Mesenchymal stem cell (in vitro differentiated cells and primary cell): Measurements from ENCODE around the gene PRC1.
A peak's percentile ranks its signal among the peaks of the same experiment; 100 is the strongest.

Experiments used
- DNase-seq: peaks from one replicate; pipeline ENCODE4 v3.0.0-alpha.2; 2013
- H2AFZ ChIP-seq: one replicate; pipeline ENCODE4 v1.6.1; 2013; ENCODE audit warnings: low read depth, mild to moderate bottlenecking, control low read depth, inconsistent platforms, low read length, moderate library complexity
- H2AK5ac ChIP-seq: 2 replicates; pipeline ENCODE4 v1.6.1; 2013; ENCODE audit warnings: low read length, moderate library complexity, mild to moderate bottlenecking, inconsistent platforms; ENCODE audit not compliant: severe bottlenecking
- H2BK120ac ChIP-seq: one replicate; pipeline ENCODE4 v1.6.1; 2013; ENCODE audit warnings: low read depth, mild to moderate bottlenecking, inconsistent platforms, low read length, moderate library complexity
- H2BK12ac ChIP-seq, 2 experiments: one replicate each; pipeline ENCODE4 v1.6.1; 2013; ENCODE audit warnings: inconsistent platforms in 2 of 2, low read length in 2 of 2, mild to moderate bottlenecking in 2 of 2, moderate library complexity in 2 of 2, control low read depth in 1 of 2
- H2BK15ac ChIP-seq: one replicate; pipeline ENCODE4 v1.6.1; 2013; ENCODE audit warnings: mild to moderate bottlenecking, low read depth, inconsistent platforms; ENCODE audit not compliant: poor library complexity, severe bottlenecking
- H2BK5ac ChIP-seq: 2 replicates; pipeline ENCODE4 v1.6.1; 2013; ENCODE audit warnings: low read depth, mild to moderate bottlenecking, low read length, control low read depth, inconsistent platforms; ENCODE audit not compliant: poor library complexity, severe bottlenecking
- H3K14ac ChIP-seq, 2 experiments: one replicate each; pipeline ENCODE4 v1.6.1; 2013; ENCODE audit warnings: inconsistent platforms in 2 of 2, low read length in 2 of 2, control low read depth in 1 of 2, mild to moderate bottlenecking in 1 of 2, moderate library complexity in 1 of 2
- H3K18ac ChIP-seq, 2 experiments: one replicate each; pipeline ENCODE4 v1.6.1; 2013; ENCODE audit warnings: inconsistent platforms in 2 of 2, low read length in 2 of 2, control low read depth in 1 of 2, low read depth in 1 of 2, mild to moderate bottlenecking in 1 of 2
- H3K23ac ChIP-seq, 2 experiments: one replicate each; pipeline ENCODE4 v1.6.1; 2013; ENCODE audit warnings: inconsistent platforms in 2 of 2, low read length in 2 of 2, mild to moderate bottlenecking in 2 of 2, moderate library complexity in 2 of 2, control low read depth in 1 of 2
- H3K27ac ChIP-seq: 2 replicates; pipeline ENCODE4 v1.5.1; 2013; ENCODE audit warnings: mild to moderate bottlenecking, moderate library complexity, low read length, control low read depth, inconsistent platforms; ENCODE audit not compliant: poor library complexity, severe bottlenecking
- H3K27me3 ChIP-seq, 2 experiments: 2 replicates each; pipeline versions ENCODE4 v1.6.1 to v1.7.0; 2013; ENCODE audit warnings: low read length in 2 of 2, mild to moderate bottlenecking in 2 of 2, moderate library complexity in 2 of 2, control low read depth in 1 of 2, inconsistent platforms in 1 of 2; ENCODE audit not compliant: control insufficient read depth in 1 of 2, insufficient read depth in 1 of 2
- H3K36me3 ChIP-seq, 2 experiments: 2 replicates each; pipeline versions ENCODE4 v1.6.1 to v1.7.0; 2013; ENCODE audit warnings: low read length in 2 of 2, control low read depth in 1 of 2, inconsistent platforms in 1 of 2, low read depth in 1 of 2, mild to moderate bottlenecking in 1 of 2; ENCODE audit not compliant: insufficient read depth in 2 of 2, control insufficient read depth in 1 of 2
- H3K4ac ChIP-seq, 2 experiments: one replicate each; pipeline ENCODE4 v1.6.1; 2013; ENCODE audit warnings: inconsistent platforms in 2 of 2, low read length in 2 of 2, mild to moderate bottlenecking in 2 of 2, moderate library complexity in 2 of 2, control low read depth in 1 of 2, low read depth in 1 of 2
- H3K4me1 ChIP-seq: 2 replicates; pipeline ENCODE4 v1.6.1; 2013; ENCODE audit warnings: low read depth, low read length, control low read depth; ENCODE audit not compliant: control insufficient read depth, insufficient read depth
- H3K4me2 ChIP-seq: 2 replicates; pipeline ENCODE4 v1.6.1; 2013; ENCODE audit warnings: low read length, mild to moderate bottlenecking, inconsistent platforms; ENCODE audit not compliant: poor library complexity, severe bottlenecking
- H3K4me3 ChIP-seq, 2 experiments: 2 replicates each; pipeline versions ENCODE4 v1.5.1 to v1.7.0; 2013; ENCODE audit warnings: low read length in 2 of 2, mild to moderate bottlenecking in 2 of 2, control low read depth in 1 of 2, low read depth in 1 of 2; ENCODE audit not compliant: insufficient read depth in 1 of 2
- H3K79me1 ChIP-seq: replicated peaks from 2 replicates; pipeline ENCODE4 v1.6.1; 2013; ENCODE audit warnings: mild to moderate bottlenecking, control low read depth, low read length, inconsistent platforms; ENCODE audit not compliant: poor library complexity, severe bottlenecking
- H3K9ac ChIP-seq: 2 replicates; pipeline ENCODE4 v1.7.0; 2013; ENCODE audit warnings: mild to moderate bottlenecking, low read length, moderate library complexity
- H3K9me3 ChIP-seq: 2 replicates; pipeline ENCODE4 v1.7.0; 2013; ENCODE audit warnings: mild to moderate bottlenecking, low read length; ENCODE audit not compliant: control insufficient read depth
- H4K8ac ChIP-seq: one replicate; pipeline ENCODE4 v1.6.1; 2013; ENCODE audit warnings: inconsistent platforms, mild to moderate bottlenecking, low read length, moderate library complexity
- H4K91ac ChIP-seq: one replicate; pipeline ENCODE4 v1.6.1; 2013; ENCODE audit warnings: mild to moderate bottlenecking, low read length, inconsistent platforms
- WGBS: methylation state at CpG from one replicate; pipeline ENCODE4 v1.1.7; 2013; ENCODE audit warnings: mixed read lengths; 5-methylcytosine and 5-hydroxymethylcytosine counted together

PRC1 gene

GRCh38 chr15:90959028-90959595 lies 35.2 kb downstream of the PRC1 start:
- 95% methylated on average over 8 of the region's 8 CpGs for WGBS
- Histone ChIP-seq H2BK120ac (no peak overlapping the region), H3K4ac (no peak overlapping the region), H3K4me3 (no peak overlapping the region), H2BK15ac (no peak overlapping the region), H4K8ac (no peak overlapping the region), H3K14ac (no peak overlapping the region), H3K4me2 (no peak overlapping the region), H3K4me1 (peaks cover 18% of the 10 kb centered on the region), H2AK5ac (no peak overlapping the region), H3K23ac (no peak overlapping the region), H2AFZ (no peak overlapping the region), H2BK5ac (no peak overlapping the region), H3K79me1 (peaks cover 15% of the 10 kb centered on the region), H4K91ac (no peak overlapping the region), H3K27me3 (no peaks in the 10 kb centered on the region), H3K36me3 (peaks cover 32 to 37% of the 10 kb centered on the region in 2 experiments), H3K27ac (no peak overlapping the region), H2BK12ac (no peak overlapping the region), H3K9ac (no peak overlapping the region), H3K18ac (no peak overlapping the region), H3K9me3 (no peaks in the 10 kb centered on the region)
- no peak for DNase-seq

GRCh38 chr15:90957791-90958190 lies 36.5 kb downstream of the PRC1 start:
- H3K9ac ChIP-seq: peak overlapping the region; percentile 78
- H3K79me1 ChIP-seq: peaks cover 17% of the 10 kb centered on the region
- H3K27me3 ChIP-seq: no peaks in the 10 kb centered on the region
- H3K36me3 ChIP-seq: peaks cover 39 to 46% of the 10 kb centered on the region in 2 experiments
- WGBS: 94% methylated on average over 6 of the region's 6 CpGs
- peaks cover 21% of the 10 kb centered on the region for H3K4me1 ChIP-seq
- no peak overlapping the region for H3K14ac ChIP-seq
- peak overlapping the region in 1 of 2 experiments; percentile 65 for H3K23ac ChIP-seq
- no peaks in the 10 kb centered on the region for H3K9me3 ChIP-seq
- H3K18ac ChIP-seq: no peak overlapping the region
- H3K4me3 ChIP-seq: peak overlapping the region in 1 of 2 experiments; percentile 86
- no peak overlapping the region for H3K27ac ChIP-seq
- H2BK12ac ChIP-seq: peak overlapping the region in 1 of 2 experiments; percentile 33
- no peak overlapping the region for H2BK5ac ChIP-seq
- no peak overlapping the region for H4K91ac ChIP-seq
- no peak overlapping the region for H2AFZ ChIP-seq
- no peak overlapping the region for H2BK120ac ChIP-seq
- no peak for DNase-seq
- no peak overlapping the region for H3K4ac ChIP-seq
- peak overlapping the region; percentile 5 for H4K8ac ChIP-seq
- peak overlapping the region; percentile 91 for H3K4me2 ChIP-seq
- no peak overlapping the region for H2BK15ac ChIP-seq
- no peak overlapping the region for H2AK5ac ChIP-seq

GRCh38 chr15:90957031-90957790 lies 37.1 kb downstream of the PRC1 start:
- peaks cover 37 to 51% of the 10 kb centered on the region in 2 experiments for H3K36me3 ChIP-seq
- no peak overlapping the region for H2AK5ac ChIP-seq
- H3K18ac ChIP-seq: peak overlapping the region; percentile 57 to 68
- 20% methylated on average over 58 of the region's 63 CpGs for WGBS
- H3K4me3 ChIP-seq: peak overlapping the region; percentile 67 to 86
- H4K91ac ChIP-seq: peak overlapping the region; percentile 95
- DNase-seq: peak; percentile 44
- H3K9me3 ChIP-seq: no peaks in the 10 kb centered on the region
- H3K23ac ChIP-seq: peak overlapping the region in 1 of 2 experiments; percentile 65
- peak overlapping the region; percentile 73 for H2AFZ ChIP-seq
- no peak overlapping the region for H3K4ac ChIP-seq
- H3K14ac ChIP-seq: peak overlapping the region in 1 of 2 experiments; percentile 76
- H4K8ac ChIP-seq: peak overlapping the region; percentile 88
- H3K79me1 ChIP-seq: peaks cover 17% of the 10 kb centered on the region
- H2BK15ac ChIP-seq: peak overlapping the region; percentile 61
- peak overlapping the region in 1 of 2 experiments; percentile 24 for H2BK12ac ChIP-seq
- no peak overlapping the region for H2BK120ac ChIP-seq
- no peak overlapping the region for H2BK5ac ChIP-seq
- H3K27ac ChIP-seq: no peak overlapping the region
- H3K27me3 ChIP-seq: no peaks in the 10 kb centered on the region
- H3K4me1 ChIP-seq: peaks cover 21% of the 10 kb centered on the region
- peak overlapping the region; percentile 78 for H3K9ac ChIP-seq
- H3K4me2 ChIP-seq: peak overlapping the region; percentile 91

GRCh38 chr15:90956274-90957030 lies 37.9 kb downstream of the PRC1 start:
- H3K79me1 ChIP-seq: peaks cover 17% of the 10 kb centered on the region
- peak overlapping the region; percentile 67 to 86 for H3K4me3 ChIP-seq
- peaks cover 37 to 55% of the 10 kb centered on the region in 2 experiments for H3K36me3 ChIP-seq
- H3K9ac ChIP-seq: peak overlapping the region; percentile 78
- no peak overlapping the region for H2BK120ac ChIP-seq
- peak overlapping the region; percentile 91 for H3K4me2 ChIP-seq
- no peaks in the 10 kb centered on the region for H3K27me3 ChIP-seq
- peak overlapping the region; percentile 88 for H4K8ac ChIP-seq
- H3K27ac ChIP-seq: no peak overlapping the region
- no peak overlapping the region for H2AK5ac ChIP-seq
- H4K91ac ChIP-seq: no peak overlapping the region
- H2BK12ac ChIP-seq: no peak overlapping the region
- H3K4me1 ChIP-seq: peaks cover 21% of the 10 kb centered on the region
- no peak overlapping the region for H3K4ac ChIP-seq
- H2BK15ac ChIP-seq: peak overlapping the region; percentile 61
- no peak overlapping the region for H3K23ac ChIP-seq
- H2BK5ac ChIP-seq: no peak overlapping the region
- H3K14ac ChIP-seq: no peak overlapping the region
- H3K18ac ChIP-seq: peak overlapping the region; percentile 57 to 68
- peak overlapping the region; percentile 73 for H2AFZ ChIP-seq
- peak; percentile 79 for DNase-seq
- 12% methylated on average over 42 of the region's 56 CpGs for WGBS
- no peaks in the 10 kb centered on the region for H3K9me3 ChIP-seq
